Endothelial cell of hepatic sinusoid (primary cell): ENCODE results near the gene NUSAP1.
"Not testable (repeated sequence)": the region's sequence is repeated elsewhere in the genome, so short reads cannot be mapped to it uniquely, and the experiment has no call there.

Experiments
- in situ Hi-C: cut with HindIII; loops from 2 replicates; pipeline ENCODE4 v1.10.0; 2017; ENCODE audit warnings: low sequenced_read_pairs

NUSAP1 gene

DNA sequence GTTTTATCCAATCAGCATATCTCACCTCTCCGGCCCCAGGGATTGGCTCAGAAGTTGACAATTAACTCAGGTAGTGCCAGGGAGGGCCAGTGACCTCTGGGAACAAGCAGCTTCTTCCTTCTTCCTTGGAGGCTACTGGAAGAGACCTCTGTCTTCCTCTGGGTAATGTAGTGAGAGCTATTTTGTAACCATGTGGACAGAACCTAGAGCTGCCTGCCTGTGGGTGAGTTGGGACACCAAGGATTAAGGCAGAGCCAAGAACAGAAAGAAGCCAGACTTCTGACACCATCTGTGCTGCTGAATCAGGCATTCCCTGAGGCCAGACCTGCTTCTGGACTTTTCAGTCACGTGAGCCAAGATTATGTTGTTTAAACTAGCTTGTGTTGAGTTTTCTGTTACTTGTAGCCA lies 75.6 kb downstream of the NUSAP1 start:
- in situ Hi-C loops = no loop called here

DNA sequence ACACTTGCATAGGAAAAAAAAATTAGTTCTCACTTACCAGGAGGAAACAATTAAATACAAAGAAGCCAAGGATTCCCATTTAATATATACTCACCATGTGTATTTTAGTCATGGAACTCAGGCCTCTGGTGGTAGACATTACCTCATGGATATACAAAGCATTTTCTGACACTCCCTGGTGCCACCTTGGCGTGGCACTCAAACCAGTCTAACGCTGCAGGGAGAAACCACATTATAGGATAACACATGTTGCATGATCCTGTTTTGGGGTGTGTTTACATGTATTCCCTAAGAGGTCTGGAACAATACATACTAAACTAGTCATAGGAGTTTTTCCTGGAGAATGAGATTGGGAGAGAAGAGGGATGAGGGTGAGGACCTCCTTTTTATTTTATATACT lies 78.3 kb downstream of the NUSAP1 start:
- in situ Hi-C loops = no loop called here

DNA sequence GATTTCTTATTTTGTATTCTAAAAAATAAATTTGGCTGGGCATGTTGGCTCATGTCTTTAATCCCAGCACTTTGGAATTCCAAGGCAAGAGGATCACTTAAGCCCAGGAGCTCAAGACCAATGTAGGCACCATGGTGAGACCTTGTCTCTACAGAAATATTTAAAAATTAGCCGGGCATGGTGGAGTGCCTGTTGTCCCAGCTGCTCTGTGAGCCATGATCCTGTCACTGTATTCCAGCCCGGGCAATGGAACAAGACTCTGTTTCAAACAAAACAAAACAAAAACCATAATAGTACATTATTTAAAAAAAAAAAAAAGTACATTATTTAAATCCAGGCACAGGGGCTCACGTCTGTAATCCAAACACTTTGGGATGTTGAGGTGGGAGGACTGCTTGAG lies 78.8 kb downstream of the NUSAP1 start:
- in situ Hi-C loops = no loop called here

DNA sequence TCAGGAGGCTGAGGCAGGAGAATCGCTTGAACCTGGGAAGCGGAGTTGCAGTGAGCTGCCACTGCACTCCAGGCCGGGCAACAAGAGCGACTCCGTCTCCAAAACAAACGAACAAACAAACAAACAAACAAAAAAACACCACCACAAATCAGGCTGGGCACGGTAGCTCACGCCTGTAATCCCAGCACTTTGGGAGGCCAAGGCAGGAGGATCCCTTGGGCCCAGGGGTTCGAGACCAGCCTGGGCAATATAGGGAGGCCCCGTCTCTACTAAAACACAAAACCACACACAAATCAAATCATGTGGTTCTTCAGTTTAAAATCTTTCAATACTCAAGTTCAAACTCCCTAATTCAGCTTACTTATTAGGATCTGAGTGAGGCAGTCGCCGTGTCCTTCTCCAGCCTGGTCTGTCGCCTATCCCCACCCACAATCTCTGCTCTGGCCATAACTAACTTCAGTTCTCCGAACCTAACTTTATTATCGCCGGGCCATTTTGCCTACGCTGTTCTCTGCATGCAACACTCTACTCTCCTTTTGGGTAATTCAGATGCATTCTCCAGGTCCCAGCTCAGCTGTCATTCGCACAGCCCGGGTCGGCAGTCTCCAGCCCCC lies 83.6 kb downstream of the NUSAP1 start:
- in situ Hi-C loops = no loop called here

DNA sequence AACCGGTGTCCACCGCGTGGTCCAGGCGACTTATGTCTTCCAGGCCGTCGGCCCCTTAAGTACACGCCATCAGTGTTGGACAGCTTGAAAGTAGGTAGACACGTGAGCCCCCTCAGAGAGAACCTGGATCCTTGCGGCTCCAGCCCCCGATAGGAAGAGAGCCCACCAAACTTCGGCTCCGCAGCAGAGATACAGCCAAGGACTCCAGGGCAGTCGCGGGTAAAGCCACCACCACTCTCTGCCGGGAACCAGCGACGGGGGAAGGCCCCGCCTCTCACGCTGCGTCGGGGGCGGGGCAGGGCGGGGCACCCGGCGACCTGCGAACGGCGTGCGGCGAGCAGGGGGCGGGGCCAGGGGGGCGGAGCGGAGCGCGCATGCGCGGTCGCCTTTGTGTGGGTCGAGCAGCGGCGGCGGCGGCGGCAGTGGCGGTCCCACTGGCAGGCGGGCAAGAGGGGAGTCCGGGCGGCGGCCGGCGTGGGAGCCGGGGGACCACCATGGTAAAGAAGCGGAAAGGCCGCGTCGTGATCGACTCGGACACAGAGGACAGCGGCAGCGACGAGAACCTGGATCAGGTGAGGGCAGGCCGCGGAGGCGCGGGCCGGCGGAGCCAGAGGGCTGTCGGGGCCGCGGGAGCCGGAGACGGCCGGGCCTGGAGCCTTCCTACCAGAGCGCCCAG lies 84.2 kb downstream of the NUSAP1 start, which contains the start of gene RTF1:
Gene RTF1 (plus strand): TSS at position 354 of the 676 bp plus-strand sequence. CDS start 21 bp downstream, at position 375.
- in situ Hi-C loops = no loop called here

DNA sequence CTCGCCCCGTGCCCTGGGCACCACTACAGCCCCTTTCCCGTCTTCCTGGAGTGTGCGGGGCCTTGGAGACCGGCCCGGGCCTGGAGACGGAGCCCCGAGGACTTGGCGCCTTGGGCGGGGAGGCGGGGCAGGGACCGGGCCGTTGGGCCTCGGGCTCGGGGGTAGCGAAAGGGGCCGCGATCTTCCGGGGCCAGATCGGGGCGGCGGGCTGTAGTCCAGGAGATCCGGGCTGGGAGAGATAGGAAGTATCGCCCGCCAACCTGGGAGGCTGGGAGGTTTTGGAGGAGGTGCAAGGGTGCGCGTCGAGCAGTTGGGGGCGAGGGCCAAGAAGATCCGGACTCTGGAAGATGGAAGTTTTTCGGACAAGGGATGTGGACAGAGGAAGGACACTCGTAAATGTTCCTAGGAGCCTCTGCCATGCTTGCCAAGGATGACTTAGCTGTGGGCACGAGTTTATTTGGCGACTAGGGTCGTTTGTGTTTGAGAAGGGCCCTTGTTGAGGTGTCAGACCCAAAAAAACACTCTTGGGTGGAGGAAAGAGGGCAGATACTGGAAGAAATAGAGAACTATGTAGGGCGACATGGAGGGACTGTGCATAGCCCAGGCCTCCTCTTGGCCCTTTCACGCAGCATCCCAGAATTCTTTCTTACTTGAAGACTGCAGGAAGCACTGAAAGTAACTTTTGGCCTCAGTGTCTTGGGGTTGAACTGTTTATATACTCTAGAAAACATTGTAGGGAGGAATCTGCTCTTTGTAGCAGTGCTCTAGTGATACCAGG lies 84.9 kb downstream of the NUSAP1 start:
- in situ Hi-C loops = no loop called here

DNA sequence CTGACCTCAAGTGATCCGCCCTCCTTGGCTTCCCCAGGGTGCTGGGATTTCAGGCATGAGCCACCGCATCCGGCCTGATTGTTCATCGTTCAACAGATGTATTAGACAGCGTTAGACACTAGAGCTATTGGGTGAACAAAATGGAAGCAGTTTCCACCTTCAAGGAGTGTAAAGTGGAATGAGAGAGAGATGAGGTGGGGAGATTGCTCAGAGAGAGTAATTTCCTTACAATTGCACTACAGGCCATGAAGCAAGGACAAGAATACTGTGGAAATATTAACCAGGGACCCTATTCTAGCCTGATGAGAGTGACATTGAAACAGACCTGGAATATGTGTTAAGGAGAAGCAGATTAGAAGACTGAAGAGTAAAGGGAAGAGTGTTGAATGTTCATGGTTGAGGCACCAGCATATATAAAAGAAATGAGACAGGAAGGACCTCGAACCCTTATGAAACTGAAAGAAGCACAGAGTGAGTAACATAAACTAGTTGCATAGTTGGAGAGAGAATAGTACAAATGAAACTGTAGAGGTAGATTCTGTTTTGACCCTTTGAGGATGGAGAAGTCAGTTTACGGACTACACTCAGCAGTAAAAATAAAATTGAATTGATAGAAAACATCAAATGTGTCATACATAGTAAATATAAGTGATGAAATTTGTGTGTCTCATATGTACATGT lies 91.4 kb downstream of the NUSAP1 start:
- in situ Hi-C loops = no loop called here

DNA sequence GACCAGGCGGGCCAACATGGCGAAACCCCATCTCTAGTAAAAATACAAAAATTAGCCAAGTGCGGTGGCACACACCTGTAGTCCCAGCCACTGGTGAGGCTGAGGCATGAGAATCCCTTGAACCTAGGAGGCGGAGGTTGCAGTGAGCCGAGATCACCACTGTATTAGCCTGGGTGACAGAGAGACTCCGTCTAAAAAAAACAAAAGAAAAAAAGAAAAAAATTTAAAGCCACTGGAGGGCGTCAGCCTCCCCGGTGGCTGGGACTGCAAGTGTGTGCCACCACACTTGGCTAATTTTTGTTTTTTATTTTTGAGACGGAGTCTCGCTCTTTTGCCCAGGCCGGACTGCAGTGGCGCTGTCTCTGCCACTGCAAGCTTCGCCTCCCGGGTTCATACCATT lies 92.1 kb downstream of the NUSAP1 start:
- in situ Hi-C loops = no loop called here

DNA sequence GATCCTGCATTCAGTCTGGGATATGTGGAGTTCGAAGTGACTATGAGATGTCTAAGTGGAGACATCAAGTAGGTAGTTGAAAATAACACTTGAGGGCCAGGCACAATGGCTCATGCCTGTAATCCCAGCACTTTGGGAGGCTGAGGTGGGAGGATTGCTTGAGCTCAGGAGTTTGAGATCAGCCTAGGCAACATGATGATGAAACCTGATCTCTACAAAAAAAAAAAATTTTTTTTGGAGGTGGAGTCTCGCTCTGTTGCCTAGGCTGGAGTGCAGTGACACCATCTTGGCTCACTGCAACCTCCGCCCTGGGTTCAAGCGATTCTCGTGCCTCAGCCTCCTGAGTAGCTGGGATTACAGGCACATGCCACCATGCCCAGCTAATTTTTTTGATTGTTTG lies 93.2 kb downstream of the NUSAP1 start:
- in situ Hi-C loops = not testable (repeated sequence)

DNA sequence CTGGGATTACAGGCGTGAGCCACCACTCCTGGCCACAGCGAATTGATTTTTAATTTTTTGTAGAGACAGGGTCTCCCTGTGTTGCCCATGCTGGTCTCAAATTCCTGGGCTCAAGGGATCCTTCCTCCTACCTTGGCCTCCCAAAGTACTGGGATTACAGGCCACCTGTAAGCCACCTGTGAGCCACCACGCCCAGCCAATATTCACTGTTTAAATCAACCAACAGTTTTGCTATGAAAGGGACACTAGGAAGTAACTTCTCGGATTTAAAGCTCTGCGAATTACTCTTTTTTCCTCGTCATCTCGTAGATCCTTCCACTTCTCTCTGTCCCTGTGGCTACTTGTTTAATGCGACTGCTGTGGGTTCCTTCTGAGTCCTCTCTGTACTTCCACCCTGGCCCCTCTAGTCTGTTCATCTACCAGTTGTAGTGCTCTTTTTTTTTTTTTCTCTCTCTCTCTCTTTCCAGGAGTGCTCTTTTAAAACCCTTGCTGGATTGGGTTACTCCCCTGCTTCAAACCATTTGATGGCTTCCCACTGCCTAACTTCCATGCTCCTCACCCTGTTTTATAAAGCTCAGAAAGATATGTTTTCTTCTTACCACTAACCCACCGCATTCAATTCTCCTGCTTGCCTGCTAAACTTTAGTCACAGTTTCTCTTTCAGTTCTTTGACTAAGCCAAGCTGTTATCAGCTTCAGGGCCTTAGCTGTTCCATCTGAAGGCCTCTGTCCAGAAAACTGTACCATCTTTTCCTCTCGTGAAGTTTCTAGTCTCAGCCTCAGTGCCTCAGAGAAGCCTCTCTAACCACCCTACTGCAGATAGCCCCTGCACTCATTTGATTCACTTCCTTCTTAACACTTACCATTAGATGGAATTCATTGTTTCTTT lies 96.6 kb downstream of the NUSAP1 start:
- in situ Hi-C loops = no loop called here
